OCI-LY1 (cell line): Measurements from ENCODE around the gene SERINC5.

ENCODE experiments used
- CTCF ChIP-seq: fragments of 200-600 bp; sonication (generic), shearing (Covaris generic); IDR thresholded peaks from 2 replicates; pipeline ENCODE4 v1.5.1; 2017; ENCODE audit warnings: mild to moderate bottlenecking, antibody characterized with exemption, low read length, moderate library complexity, mixed read lengths
- EZH2 ChIP-seq: fragments of 200-600 bp; sonication (generic), shearing (Covaris generic); IDR thresholded peaks from 2 replicates; pipeline ENCODE4 v1.8.0; 2017; ENCODE audit warnings: borderline replicate concordance, mixed run types, mild to moderate bottlenecking, antibody characterized with exemption, low read length, moderate library complexity, mixed read lengths

DNA sequence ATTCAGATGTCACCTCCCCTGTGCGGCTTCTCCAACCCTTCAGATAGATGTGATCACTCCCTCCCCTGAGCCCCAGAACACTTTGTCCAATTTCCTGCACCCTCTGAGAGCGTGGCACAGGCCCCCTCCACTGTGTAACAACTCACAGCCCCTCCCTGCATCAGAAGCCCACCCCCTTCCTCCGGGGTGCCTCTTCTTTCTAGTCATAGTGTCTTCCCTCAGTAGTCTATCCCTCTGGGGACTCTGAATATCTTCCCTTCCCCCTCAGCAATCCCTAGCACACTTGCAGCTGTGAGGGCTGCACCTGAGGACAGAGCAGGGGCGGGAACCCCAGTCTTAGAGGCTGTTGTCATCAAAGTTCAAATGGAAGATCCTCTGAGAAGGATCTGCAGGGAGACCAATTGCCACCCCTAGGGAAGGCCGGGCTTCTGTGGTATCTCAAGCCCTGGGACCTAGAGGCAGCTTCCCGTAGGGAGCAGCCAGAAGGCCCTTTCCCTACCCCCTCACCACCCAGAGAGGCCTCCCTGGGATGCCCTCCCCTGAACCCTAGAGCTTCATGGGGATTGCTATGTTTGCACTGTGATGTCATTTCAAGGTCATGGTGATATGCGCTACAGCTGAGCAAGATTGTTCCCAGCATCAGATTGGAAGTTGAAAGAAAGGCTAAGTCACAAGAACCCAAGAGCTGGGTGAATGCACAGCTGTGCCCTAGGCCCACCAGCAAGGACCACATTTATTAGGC lies 150.0 kb downstream of the SERINC5 start:
- TF ChIP-seq CTCF (no peak), EZH2 (no peak)
